Measurements from ENCODE around the gene WDR3.

DNA sequence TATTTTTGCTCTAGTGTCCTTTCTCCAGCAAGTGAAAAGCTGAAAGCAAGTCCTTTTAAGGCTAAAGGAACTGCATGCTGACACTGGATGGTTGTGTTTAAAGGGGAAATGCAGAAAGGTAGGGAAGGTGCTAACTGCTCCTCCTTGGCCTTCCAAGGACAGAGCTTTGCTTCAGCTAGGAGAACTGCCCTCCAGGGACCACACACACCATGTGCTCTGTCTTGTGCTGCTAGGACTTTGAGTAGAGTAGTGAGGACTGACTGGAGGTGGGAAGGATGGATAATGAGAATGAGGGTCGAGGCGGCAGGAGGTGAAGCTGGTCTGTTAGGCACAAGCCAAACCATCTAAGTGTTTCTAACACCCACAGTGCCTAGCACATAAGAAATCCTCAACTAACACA, 77.9 kb downstream of the WDR3 start:
- no peak for TF ChIP-seq EZH2 (IDR thresholded peaks at IDR 0.05; ENCODE audit: insufficient read depth, low read length)
- TF ChIP-seq, protein P1, sequence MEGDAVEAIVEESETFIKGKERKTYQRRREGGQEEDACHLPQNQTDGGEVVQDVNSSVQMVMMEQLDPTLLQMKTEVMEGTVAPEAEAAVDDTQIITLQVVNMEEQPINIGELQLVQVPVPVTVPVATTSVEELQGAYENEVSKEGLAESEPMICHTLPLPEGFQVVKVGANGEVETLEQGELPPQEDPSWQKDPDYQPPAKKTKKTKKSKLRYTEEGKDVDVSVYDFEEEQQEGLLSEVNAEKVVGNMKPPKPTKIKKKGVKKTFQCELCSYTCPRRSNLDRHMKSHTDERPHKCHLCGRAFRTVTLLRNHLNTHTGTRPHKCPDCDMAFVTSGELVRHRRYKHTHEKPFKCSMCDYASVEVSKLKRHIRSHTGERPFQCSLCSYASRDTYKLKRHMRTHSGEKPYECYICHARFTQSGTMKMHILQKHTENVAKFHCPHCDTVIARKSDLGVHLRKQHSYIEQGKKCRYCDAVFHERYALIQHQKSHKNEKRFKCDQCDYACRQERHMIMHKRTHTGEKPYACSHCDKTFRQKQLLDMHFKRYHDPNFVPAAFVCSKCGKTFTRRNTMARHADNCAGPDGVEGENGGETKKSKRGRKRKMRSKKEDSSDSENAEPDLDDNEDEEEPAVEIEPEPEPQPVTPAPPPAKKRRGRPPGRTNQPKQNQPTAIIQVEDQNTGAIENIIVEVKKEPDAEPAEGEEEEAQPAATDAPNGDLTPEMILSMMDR (IDR thresholded peaks at IDR 0.05; ENCODE audit: insufficient read depth, low read depth, low read length) = no peak
